H1 (cell line): ENCODE measurements around the gene LSM5. TPM values are rescaled to one million over a fixed set of nuclear protein-coding genes. Genes with fewer than 3 reads are reported as not detected.

ENCODE experiments used
- CTCF ChIA-PET: fragments of 300-600 bp; sonication (Branson Sonifier 250); formaldehyde crosslinking; loops from one replicate; lab custom pipeline; 2021; ENCODE audit not compliant: partially characterized antibody; lab: Charles Lee
- POLR2A ChIA-PET: fragments of 300-600 bp; sonication (Branson Sonifier 250); formaldehyde crosslinking; loops from one replicate; lab custom pipeline; 2021; ENCODE audit warnings: inconsistent platforms; ENCODE audit not compliant: partially characterized antibody; lab: Charles Lee
- DNase-seq, 2 experiments: peaks; one replicate each; pipeline versions ENCODE4 v3.0.0 to v3.0.0-alpha.2; 2010 to 2022; ENCODE audit warnings: low spot score in 2 of 2, low read depth in 1 of 2, mixed read lengths in 1 of 2
- FAIRE-seq: peaks from 2 replicates; lab custom pipeline; 2011; peaks lifted over from hg19 to GRCh38; lab: Jason Lieb, UNC
- H2AFZ ChIP-seq: 2 replicates; pipeline ENCODE4 v1.8.1; 2012; ENCODE audit warnings: low read length, inconsistent platforms
- H2AK5ac ChIP-seq: 2 replicates; pipeline ENCODE4 v1.6.1; 2013; ENCODE audit warnings: low read depth, low read length
- H2BK120ac ChIP-seq: replicated peaks from 2 replicates; pipeline ENCODE3; 2013; ENCODE audit warnings: low read depth, low read length, inconsistent platforms
- H2BK12ac ChIP-seq: 2 replicates; pipeline ENCODE4 v1.6.1; 2013; ENCODE audit warnings: low read depth, low read length
- H2BK15ac ChIP-seq: 2 replicates; pipeline ENCODE4 v1.6.1; 2013; ENCODE audit warnings: low read length
- H2BK20ac ChIP-seq: 2 replicates; pipeline ENCODE4 v1.6.1; 2013; ENCODE audit warnings: low read length
- H2BK5ac ChIP-seq: 2 replicates; pipeline ENCODE4 v1.6.1; 2013; ENCODE audit warnings: low read depth, low read length
- H3K14ac ChIP-seq: 2 replicates; pipeline ENCODE4 v1.6.1; 2013; ENCODE audit warnings: inconsistent platforms; ENCODE audit not compliant: insufficient read length
- H3K18ac ChIP-seq: 2 replicates; pipeline ENCODE4 v1.6.1; 2013; ENCODE audit warnings: low read length; ENCODE audit errors: extremely low read depth
- H3K23ac ChIP-seq: 2 replicates; pipeline ENCODE4 v1.6.1; 2013; ENCODE audit warnings: inconsistent platforms; ENCODE audit not compliant: insufficient read length
- H3K23me2 ChIP-seq: 2 replicates; pipeline ENCODE4 v1.6.1; 2013; ENCODE audit warnings: low read depth, low read length
- H3K27ac ChIP-seq: 2 replicates; pipeline ENCODE4 v1.6.1; 2011; ENCODE audit warnings: low read depth, low read length, inconsistent platforms
- H3K27me3 ChIP-seq, 4 experiments: replicated peaks in 1 of 4; 1 replicate in 1 of 4; 2 replicates in 3 of 4; pipeline versions ENCODE4 v1.6.1 to v1.8.1; 2011 to 2013; ENCODE audit warnings: low read length in 3 of 4, mild to moderate bottlenecking in 3 of 4, inconsistent platforms in 2 of 4, mixed read lengths in 2 of 4, moderate library complexity in 1 of 4; ENCODE audit not compliant: control insufficient read depth in 3 of 4, insufficient read depth in 3 of 4; ENCODE audit errors: extremely low read depth in 1 of 4
- H3K36me3 ChIP-seq, 4 experiments: 2 replicates each; pipeline versions ENCODE4 v1.6.1 to v1.8.1; 2011 to 2013; ENCODE audit warnings: mild to moderate bottlenecking in 4 of 4, low read length in 3 of 4, moderate library complexity in 2 of 4, control low read depth in 1 of 4, inconsistent platforms in 1 of 4; ENCODE audit not compliant: insufficient read depth in 4 of 4, control insufficient read depth in 2 of 4
- H3K4ac ChIP-seq: replicated peaks from 2 replicates; pipeline ENCODE3; 2013; ENCODE audit warnings: low read length, low read depth, mixed read lengths, inconsistent platforms; ENCODE audit not compliant: insufficient read length
- H3K4me1 ChIP-seq, 4 experiments: replicated peaks in 1 of 4; 1 replicate in 1 of 4; 2 replicates in 3 of 4; pipeline versions ENCODE4 v1.6.1 to v1.8.1; 2011 to 2013; ENCODE audit warnings: low read length in 3 of 4, inconsistent platforms in 2 of 4, mixed read lengths in 1 of 4; ENCODE audit not compliant: insufficient read depth in 4 of 4, control insufficient read depth in 3 of 4
- H3K4me2 ChIP-seq, 2 experiments: 2 replicates each; pipeline versions ENCODE4 v1.6.1 to v1.8.1; 2011 to 2013; ENCODE audit warnings: low read depth in 2 of 2, low read length in 2 of 2, control low read depth in 1 of 2, inconsistent platforms in 1 of 2, mild to moderate bottlenecking in 1 of 2; ENCODE audit not compliant: insufficient read depth in 1 of 2
- H3K4me3 ChIP-seq, 4 experiments: fragments of 200-600, 300-600 bp in 1 of 4; sonication (generic), shearing (Covaris generic), sonication (Bioruptor Twin) in 1 of 4; 2 replicates each; pipeline versions ENCODE4 v1.5.1 to v1.8.1; 2011 to 2016; ENCODE audit warnings: low read length in 4 of 4, low read depth in 3 of 4, control low read depth in 2 of 4, inconsistent platforms in 2 of 4, mild to moderate bottlenecking in 2 of 4, mixed read lengths in 1 of 4, moderate library complexity in 1 of 4; ENCODE audit not compliant: insufficient read depth in 2 of 4; ENCODE audit errors: extremely low read depth in 1 of 4
- H3K56ac ChIP-seq: replicated peaks from 2 replicates; pipeline ENCODE3; 2013; ENCODE audit warnings: low read depth, mild to moderate bottlenecking, mixed read lengths, low read length, inconsistent platforms; ENCODE audit not compliant: insufficient read length
- H3K79me1 ChIP-seq: 2 replicates; pipeline ENCODE4 v1.6.1; 2013; ENCODE audit warnings: low read depth, low read length, control low read depth
- H3K79me2 ChIP-seq, 2 experiments: 2 replicates each; pipeline versions ENCODE4 v1.6.1 to v1.8.1; 2012 to 2013; ENCODE audit warnings: low read length in 2 of 2, mild to moderate bottlenecking in 2 of 2, inconsistent platforms in 1 of 2; ENCODE audit not compliant: insufficient read depth in 2 of 2, control insufficient read depth in 1 of 2
- H3K9ac ChIP-seq, 4 experiments: replicated peaks in 1 of 4; 1 replicate in 1 of 4; 2 replicates in 3 of 4; pipeline versions ENCODE4 v1.6.1 to v1.8.1; 2011 to 2013; ENCODE audit warnings: low read depth in 3 of 4, low read length in 3 of 4, control low read depth in 2 of 4, mild to moderate bottlenecking in 2 of 4, moderate library complexity in 2 of 4, inconsistent platforms in 1 of 4; ENCODE audit errors: extremely low read depth in 1 of 4
- H3K9me3 ChIP-seq, 2 experiments: 2 replicates each; pipeline versions ENCODE4 v1.6.1 to v1.8.1; 2012 to 2013; ENCODE audit warnings: mild to moderate bottlenecking in 2 of 2, moderate library complexity in 2 of 2, control low read depth in 1 of 2, inconsistent platforms in 1 of 2, low read depth in 1 of 2, low read length in 1 of 2, mixed read lengths in 1 of 2; ENCODE audit not compliant: insufficient read depth in 2 of 2
- H4K20me1 ChIP-seq, 2 experiments: replicated peaks in 1 of 2; 2 replicates each; pipeline versions ENCODE3 to v1.8.1; 2011 to 2013; ENCODE audit warnings: inconsistent platforms in 2 of 2, low read length in 2 of 2, mild to moderate bottlenecking in 1 of 2; ENCODE audit not compliant: insufficient read depth in 2 of 2, control insufficient read depth in 1 of 2
- H4K5ac ChIP-seq: 2 replicates; pipeline ENCODE4 v1.6.1; 2013; ENCODE audit warnings: low read length, low read depth, mixed read lengths, inconsistent platforms; ENCODE audit not compliant: insufficient read length
- H4K8ac ChIP-seq: 2 replicates; pipeline ENCODE4 v1.8.0; 2013; ENCODE audit warnings: mild to moderate bottlenecking, moderate library complexity, low read length, inconsistent platforms; ENCODE audit not compliant: insufficient read depth; ENCODE audit errors: extremely low read depth
- H4K91ac ChIP-seq: replicated peaks from 2 replicates; pipeline ENCODE3; 2013; ENCODE audit warnings: low read length, mixed read lengths, inconsistent platforms; ENCODE audit not compliant: insufficient read length
- BCL11A ChIP-seq, 2 experiments: IDR thresholded peaks; one replicate each; pipeline ENCODE4 v1.6.1; 2011; ENCODE audit warnings: low read depth in 2 of 2, low read length in 2 of 2, mild to moderate bottlenecking in 2 of 2
- CBX5 ChIP-seq: fragments of 300-800, 300-1000 bp; sonication (generic); IDR thresholded peaks from 2 replicates; pipeline ENCODE4 v1.7.1; 2016; ENCODE audit warnings: antibody characterized with exemption, low read length, low read depth
- KDM4A ChIP-seq: IDR thresholded peaks from one replicate; pipeline ENCODE4 v1.7.1; 2012; ENCODE audit warnings: low read depth, mild to moderate bottlenecking, moderate library complexity, low read length, inconsistent platforms; ENCODE audit not compliant: severe bottlenecking
- KDM5A ChIP-seq: fragments of 200-600 bp; IDR thresholded peaks from 2 replicates; pipeline ENCODE4 v1.7.1; 2012; ENCODE audit warnings: mild to moderate bottlenecking, low read length, inconsistent platforms, mixed read lengths
- POLR2AphosphoS5 ChIP-seq: IDR thresholded peaks from 2 replicates; pipeline ENCODE4 v1.6.1; 2011; ENCODE audit warnings: low read depth, low read length
- POU5F1 ChIP-seq: IDR thresholded peaks from 2 replicates; pipeline ENCODE4 v1.6.1; 2011; ENCODE audit warnings: low read depth, mild to moderate bottlenecking, low read length, moderate library complexity
- TAF7 ChIP-seq: optimal IDR thresholded peaks from 2 replicates; pipeline ENCODE3; 2011; ENCODE audit warnings: low read depth, mild to moderate bottlenecking, inconsistent platforms, low read length, moderate library complexity, borderline replicate concordance
- TBP ChIP-seq: IDR thresholded peaks from 2 replicates; pipeline ENCODE4 v1.6.1; 2011; ENCODE audit warnings: low read depth, low read length, improper control_type of control experiment
- ZNF274 ChIP-seq: IDR thresholded peaks from 2 replicates; pipeline ENCODE4 v1.7.0; 2012; ENCODE audit warnings: low read length, borderline replicate concordance; ENCODE audit errors: extremely low read depth
- WGBS, 2 experiments: shearing (Covaris generic) in 1 of 2; methylation state at CpG; one replicate each; pipeline versions ENCODE4 v1.1.6 to v1.1.7; 2013 to 2015; ENCODE audit warnings: low lambda C conversion rate in 2 of 2, mixed read lengths in 2 of 2, inconsistent platforms in 1 of 2, low coverage in 1 of 2, missing lambda C conversion rate in 1 of 2; ENCODE audit not compliant: insufficient replicate concordance in 2 of 2, insufficient coverage in 1 of 2, insufficient read length in 1 of 2; ENCODE audit errors: extremely low coverage in 1 of 2, missing lambda C conversion rate in 1 of 2; 5-methylcytosine and 5-hydroxymethylcytosine counted together
- polyA plus RNA-seq, 7 experiments: library from polyadenylated mRNA; depleted of rRNA in 3 of 7; stranded (reverse) in 5 of 7; unstranded in 2 of 7; fragments of >200 nt in 5 of 7; fragments of 200-250 nt in 2 of 7; gene quantifications; 1 replicate in 5 of 7; 2 replicates in 1 of 7; 4 replicates in 1 of 7; pipeline versions ENCODE4 v1.2.1 to v1.2.3, GENCODE V29; 2011 to 2013; ENCODE audit warnings: missing spikeins in 2 of 7, mixed read lengths in 2 of 7
- total RNA-seq: library from RNA; stranded (reverse); fragmentation: NEBNext Ultra II Directional; extraction: Animal tissue kit (Norgen Biotek cat#: 25700); gene quantifications from 2 replicates; pipeline ENCODE4 v1.2.1, GENCODE V29; 2021
- TF ChIP-seq, protein P1 (sequence below), 3 experiments: IDR thresholded peaks; 1 replicate in 2 of 3; 2 replicates in 1 of 3; pipeline versions ENCODE4 v1.5.1 to v1.6.1; 2011; ENCODE audit warnings: low read length in 3 of 3, mild to moderate bottlenecking in 3 of 3, inconsistent platforms in 2 of 3, low read depth in 1 of 3, moderate library complexity in 1 of 3; ENCODE audit not compliant: insufficient read depth in 1 of 3; ENCODE audit errors: control extremely low read depth in 1 of 3

LSM5 gene
- total and polyA plus RNA-seq, 2 of the 8 experiments (the other 6 are each of a cell fraction or from before 2014, with no cell fraction given) = 58.9 to 103 TPM

DNA sequence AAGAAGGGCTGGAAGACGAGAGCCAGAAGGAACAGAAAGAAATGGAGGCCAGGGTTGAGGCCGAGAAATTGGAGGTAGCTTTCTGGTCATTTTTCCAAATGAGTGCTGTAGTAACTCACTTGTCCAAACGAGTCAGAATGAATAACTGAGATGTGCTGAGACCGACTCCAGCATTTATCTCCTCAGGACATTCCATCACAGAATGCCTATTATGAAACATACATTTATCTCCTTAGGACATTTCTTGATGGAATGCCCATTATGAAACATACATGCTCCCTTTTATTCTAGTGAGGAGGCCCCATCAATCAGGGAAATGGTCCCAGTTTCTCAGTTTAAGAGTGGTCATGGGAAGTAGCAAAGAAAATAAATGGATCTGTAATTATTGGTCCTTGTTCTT, 21.6 kb upstream of the LSM5 start:
- Histone ChIP-seq H3K27ac (no peak overlapping the region), H3K18ac (no peak overlapping the region), H3K4me3 (no peak overlapping the region), H2BK12ac (no peak overlapping the region), H3K27me3 (no peaks in the 10 kb centered on the region), H3K14ac (no peak overlapping the region), H4K91ac (no peak overlapping the region), H2BK120ac (no peak overlapping the region), H3K79me1 (no peaks in the 10 kb centered on the region; the same call in 1 of the 2 replicates), H3K4me2 (no peak overlapping the region), H3K36me3 (peaks cover 0 to 17% (median 7%) of the 10 kb centered on the region in 4 experiments; a peak in 4 of 8 replicates), H4K5ac (no peak overlapping the region), H2AFZ (no peak overlapping the region), H4K20me1 (no peaks in the 10 kb centered on the region), H2BK5ac (no peak overlapping the region), H2AK5ac (no peak overlapping the region), H3K4me1 (peaks cover 2 to 10% (median 6%) of the 10 kb centered on the region in 4 experiments; a peak in 4 of 7 replicates), H3K23me2 (no peaks in the 10 kb centered on the region), H2BK15ac (no peak overlapping the region), H3K4ac (no peak overlapping the region), H3K9me3 (peaks cover 13 to 16% of the 10 kb centered on the region in 2 experiments), H2BK20ac (no peak overlapping the region), H3K9ac (no peak overlapping the region), H4K8ac (no peak overlapping the region), H3K23ac (no peak overlapping the region), H3K56ac (no peak overlapping the region), H3K79me2 (peaks cover 6 to 85% of the 10 kb centered on the region in 2 experiments; a peak in 3 of 4 replicates)
- 86% methylated on average over 4 of the region's 4 CpGs; no CpG with 5 or more reads in 1 of the 2 experiments for WGBS, 2 experiments
- FAIRE-seq (no peak), DNase-seq (no peak)
- POLR2A ChIA-PET = interaction anchor here (1.1 kb wide), 2 partner anchors 16 to 52 kb away, joined by 3 to 4 read pairs; no protein-coding TSS in a partner anchor
- CTCF ChIA-PET = no interaction called here
- TF ChIP-seq POLR2AphosphoS5 (no peak), KDM4A (no peak), BCL11A (IDR thresholded peaks at IDR 0.05; ENCODE audit: low read depth in 2 of 2, low read length in 2 of 2) (no peak), KDM5A (no peak), ZNF274 (no peak), POU5F1 (no peak), TAF7 (no peak), TBP (no peak), CBX5 (no peak)
- TF ChIP-seq, protein P1, sequence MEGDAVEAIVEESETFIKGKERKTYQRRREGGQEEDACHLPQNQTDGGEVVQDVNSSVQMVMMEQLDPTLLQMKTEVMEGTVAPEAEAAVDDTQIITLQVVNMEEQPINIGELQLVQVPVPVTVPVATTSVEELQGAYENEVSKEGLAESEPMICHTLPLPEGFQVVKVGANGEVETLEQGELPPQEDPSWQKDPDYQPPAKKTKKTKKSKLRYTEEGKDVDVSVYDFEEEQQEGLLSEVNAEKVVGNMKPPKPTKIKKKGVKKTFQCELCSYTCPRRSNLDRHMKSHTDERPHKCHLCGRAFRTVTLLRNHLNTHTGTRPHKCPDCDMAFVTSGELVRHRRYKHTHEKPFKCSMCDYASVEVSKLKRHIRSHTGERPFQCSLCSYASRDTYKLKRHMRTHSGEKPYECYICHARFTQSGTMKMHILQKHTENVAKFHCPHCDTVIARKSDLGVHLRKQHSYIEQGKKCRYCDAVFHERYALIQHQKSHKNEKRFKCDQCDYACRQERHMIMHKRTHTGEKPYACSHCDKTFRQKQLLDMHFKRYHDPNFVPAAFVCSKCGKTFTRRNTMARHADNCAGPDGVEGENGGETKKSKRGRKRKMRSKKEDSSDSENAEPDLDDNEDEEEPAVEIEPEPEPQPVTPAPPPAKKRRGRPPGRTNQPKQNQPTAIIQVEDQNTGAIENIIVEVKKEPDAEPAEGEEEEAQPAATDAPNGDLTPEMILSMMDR (IDR thresholded peaks at IDR 0.05; ENCODE audit: control extremely low read depth in 1 of 3, insufficient read depth in 1 of 3, low read depth in 1 of 3, low read length in 3 of 3) = no peak
